HepG2 (cell line): ENCODE data around the gene NUDT8. TPM values are rescaled to one million over a fixed set of nuclear protein-coding genes. Genes with fewer than 3 reads are reported as not detected.
A peak's percentile ranks its signal among the peaks of the same experiment; 100 is the strongest.

Source experiments
- ATAC-seq: fragments of 200-7000 bp; cut with Tn5 transposase; 3 replicates; pipeline ENCODE4 v1.9.1; 2020; ENCODE audit warnings: mild to moderate bottlenecking, moderate library complexity
- Bru-seq: library from RNA; stranded (reverse); fragments of 400-500 nt; gene quantifications from one replicate; lab custom pipeline; 2021; lab: Mats Ljungman, UMichigan
- BruChase-seq, 2 experiments: library from RNA; stranded (reverse); fragments of 400-500 nt; gene quantifications; one replicate each; lab custom pipeline; 2021; lab: Mats Ljungman, UMichigan
- BruUV-seq: library from RNA; stranded (reverse); fragments of 400-500 nt; replicated peaks from 2 replicates; lab custom pipeline; 2021; lab: Mats Ljungman, UMichigan
- CTCF ChIA-PET: fragments of 300-600 bp; formaldehyde crosslinking; extraction: SDS; loops from one replicate; lab custom pipeline; 2021; ENCODE audit warnings: low total read pairs, inconsistent platforms, low intra/inter-chr PET ratio; lab: Yijun Ruan, JAX
- POLR2A ChIA-PET: fragments of 350-600 bp; sonication (Branson Sonifier 250); formaldehyde crosslinking; loops from one replicate; lab custom pipeline; 2020; ENCODE audit warnings: antibody characterized with exemption, inconsistent platforms; lab: Yijun Ruan, JAX
- DNase-seq: peaks from one replicate; pipeline ENCODE4 v3.0.0-alpha.2; 2015; ENCODE audit warnings: low spot score
- FAIRE-seq: peaks from 3 replicates; lab custom pipeline; 2011; peaks lifted over from hg19 to GRCh38; lab: Jason Lieb, UNC
- H2AFZ ChIP-seq: one replicate; pipeline ENCODE4 v1.6.1; 2011; ENCODE audit warnings: low read length, inconsistent platforms
- H3K27ac ChIP-seq: fragments of 300-600 bp; 3 replicates; pipeline ENCODE4 v1.8.0; 2011; ENCODE audit warnings: mixed run types, mild to moderate bottlenecking, mixed read lengths, low read length, inconsistent platforms; ENCODE audit not compliant: insufficient read depth; ENCODE audit errors: extremely low read length
- H3K27me3 ChIP-seq, 2 experiments: fragments of 200-600 bp in 1 of 2; 2 replicates in 1 of 2; 3 replicates in 1 of 2; pipeline versions ENCODE4 v1.6.0 to v1.8.0; 2011; ENCODE audit warnings: low read length in 2 of 2, mild to moderate bottlenecking in 2 of 2, moderate library complexity in 2 of 2, inconsistent platforms in 1 of 2; ENCODE audit not compliant: insufficient read depth in 2 of 2, control insufficient read depth in 1 of 2
- H3K36me3 ChIP-seq, 2 experiments: fragments of 200-600 bp in 1 of 2; replicated peaks in 1 of 2; 2 replicates in 1 of 2; 3 replicates in 1 of 2; pipeline versions ENCODE4 v1.5.1 to v1.8.0; 2011; ENCODE audit warnings: low read length in 2 of 2, inconsistent platforms in 1 of 2; ENCODE audit not compliant: insufficient read depth in 2 of 2, control insufficient read depth in 1 of 2
- H3K4me1 ChIP-seq: 2 replicates; pipeline ENCODE4 v1.5.1; 2012; ENCODE audit warnings: low read length, inconsistent platforms; ENCODE audit not compliant: insufficient read depth
- H3K4me2 ChIP-seq: 2 replicates; pipeline ENCODE4 v1.6.0; 2011; ENCODE audit warnings: low read depth, low read length, inconsistent platforms
- H3K4me3 ChIP-seq, 3 experiments: fragments of 200-600 bp in 1 of 3; sonication (generic), shearing (Covaris generic) in 1 of 3; replicated peaks in 1 of 3; 2 replicates each; pipeline ENCODE4 v1.5.1; 2011 to 2016; ENCODE audit warnings: low read length in 3 of 3, inconsistent platforms in 2 of 3, low read depth in 2 of 3, mild to moderate bottlenecking in 2 of 3, control low read depth in 1 of 3, mixed read lengths in 1 of 3; ENCODE audit not compliant: insufficient read depth in 1 of 3
- H3K79me2 ChIP-seq: one replicate; pipeline ENCODE4 v1.6.1; 2011; ENCODE audit warnings: low read length, inconsistent platforms; ENCODE audit not compliant: insufficient read depth
- H3K9ac ChIP-seq: 2 replicates; pipeline ENCODE4 v1.6.0; 2011; ENCODE audit warnings: mild to moderate bottlenecking, low read depth, low read length, inconsistent platforms; ENCODE audit not compliant: insufficient read depth
- H3K9me3 ChIP-seq: 2 replicates; pipeline ENCODE4 v1.5.1; 2012; ENCODE audit warnings: mild to moderate bottlenecking, low read length
- H4K20me1 ChIP-seq: 2 replicates; pipeline ENCODE4 v1.6.0; 2011; ENCODE audit warnings: inconsistent platforms, mild to moderate bottlenecking, low read length, moderate library complexity; ENCODE audit not compliant: insufficient read depth
- ATM ChIP-seq: fragments of 450-650 bp; IDR thresholded peaks from 2 replicates; pipeline ENCODE4 v1.7.1; 2017; ENCODE audit warnings: mild to moderate bottlenecking, borderline replicate concordance
- CAMTA2 ChIP-seq: sonication (generic); formaldehyde crosslinking; IDR thresholded peaks from 2 replicates; pipeline ENCODE4 v1.4.0; 2020; ENCODE audit warnings: mild to moderate bottlenecking, missing genetic modification reagents, borderline replicate concordance
- DNMT3B ChIP-seq: conservative IDR thresholded peaks from 2 replicates; pipeline ENCODE4 v1.6.1; 2016; ENCODE audit warnings: missing biosample characterization, control low read depth
- EP300 ChIP-seq, 3 experiments: sonication (generic) in 1 of 3; formaldehyde crosslinking in 1 of 3; IDR thresholded peaks; 2 replicates each; pipeline versions ENCODE4 v1.5.1 to v1.6.1; 2011 to 2020; ENCODE audit warnings: low read depth in 2 of 3, low read length in 2 of 3, borderline replicate concordance in 1 of 3, improper control_type of control experiment in 1 of 3, mild to moderate bottlenecking in 1 of 3, missing genetic modification reagents in 1 of 3, moderate library complexity in 1 of 3
- JUN ChIP-seq: sonication (generic); formaldehyde crosslinking; IDR thresholded peaks from 2 replicates; pipeline ENCODE4 v1.4.0; 2020; ENCODE audit warnings: mild to moderate bottlenecking, missing genetic modification reagents
- KAT8 ChIP-seq: IDR thresholded peaks from 2 replicates; pipeline ENCODE4 v1.6.1; 2016; ENCODE audit warnings: missing genetic modification reagents, missing compliant biosample characterization
- KLF11 ChIP-seq: IDR thresholded peaks from 2 replicates; pipeline ENCODE4 v1.6.1; 2016; ENCODE audit warnings: missing compliant biosample characterization
- KLF9 ChIP-seq: IDR thresholded peaks from 2 replicates; pipeline ENCODE4 v1.6.1; 2016; ENCODE audit warnings: low read depth
- NFKB2 ChIP-seq: sonication (generic); formaldehyde crosslinking; IDR thresholded peaks from 2 replicates; pipeline ENCODE4 v1.4.0; 2020; ENCODE audit warnings: missing genetic modification reagents, borderline replicate concordance
- RAD51 ChIP-seq: fragments of 450-650 bp; IDR thresholded peaks from 2 replicates; pipeline ENCODE4 v1.6.1; 2016; ENCODE audit warnings: borderline replicate concordance
- ZNF282 ChIP-seq: fragments of 450-650 bp; IDR thresholded peaks from 2 replicates; pipeline ENCODE4 v1.6.1; 2018; ENCODE audit not compliant: partially characterized antibody
- ZNF333 ChIP-seq: sonication (generic); formaldehyde crosslinking; IDR thresholded peaks from 2 replicates; pipeline ENCODE4 v1.4.0; 2020; ENCODE audit warnings: mild to moderate bottlenecking, missing genetic modification reagents, borderline replicate concordance
- ZNF607 ChIP-seq: sonication (generic); formaldehyde crosslinking; IDR thresholded peaks from 2 replicates; pipeline ENCODE4 v1.5.1; 2020; ENCODE audit warnings: missing genetic modification reagents, mild to moderate bottlenecking, borderline replicate concordance
- WGBS: methylation state at CpG from one replicate; pipeline ENCODE4 v1.1.6; 2017; ENCODE audit warnings: low lambda C conversion rate; 5-methylcytosine and 5-hydroxymethylcytosine counted together
- in situ Hi-C: cut with HindIII; loops from 2 replicates; pipeline ENCODE4 v1.10.0; 2017; ENCODE audit warnings: low pct_unique_long_range_greater_than_20kb; ENCODE audit not compliant: extremely low pct_ligation_motif_present
- intact Hi-C: fragments of 100-400 bp; cut with micrococcal nuclease; formaldehyde crosslinking; loops from one replicate; pipeline ENCODE4 v1.10.0; 2022; ENCODE audit not compliant: unreplicated experiment
- long read RNA-seq, 2 experiments: library from RNA in 1 of 2; library from polyadenylated mRNA in 1 of 2; stranded (forward) in 1 of 2; unstranded in 1 of 2; transcript quantifications; one replicate each; pipeline ENCODE4 v2.0.0, GENCODE V29; 2019 to 2022
- polyA minus RNA-seq, 3 experiments: library from RNA; depleted of rRNA, polyadenylated mRNA; stranded (reverse); fragments of >200 nt; gene quantifications; 2 replicates each; pipeline ENCODE4 v1.2.3, GENCODE V29; 2011; ENCODE audit warnings: low replicate concordance in 1 of 3
- polyA plus RNA-seq, 8 experiments: library from polyadenylated mRNA; depleted of rRNA in 3 of 8; stranded (reverse) in 7 of 8; unstranded in 1 of 8; fragments of >200 nt; fragmentation: Illumina TruSeq in 4 of 8; extraction: Trizol in 4 of 8; gene quantifications; 2 replicates each; pipeline versions ENCODE4 v1.2.1 to v1.2.3, GENCODE V29; 2011 to 2016; ENCODE audit warnings: low read depth in 4 of 8, missing spikeins in 1 of 8, mixed read lengths in 1 of 8; ENCODE audit not compliant: insufficient read depth in 1 of 8
- total RNA-seq, 5 experiments: library from RNA; depleted of rRNA; stranded (reverse); fragments of >200 nt; fragmentation: Illumina TruSeq; extraction: Trizol; gene quantifications; 2 replicates each; pipeline ENCODE4 v1.2.3, GENCODE V29; 2016; ENCODE audit warnings: low read depth in 1 of 5
- TF ChIP-seq, protein P1 (sequence below): sonication (generic); formaldehyde crosslinking; IDR thresholded peaks from 2 replicates; pipeline ENCODE4 v1.4.0; 2020; ENCODE audit warnings: missing genetic modification reagents; ENCODE audit errors: not compliant biosample characterization

NUDT8 gene, protein sequence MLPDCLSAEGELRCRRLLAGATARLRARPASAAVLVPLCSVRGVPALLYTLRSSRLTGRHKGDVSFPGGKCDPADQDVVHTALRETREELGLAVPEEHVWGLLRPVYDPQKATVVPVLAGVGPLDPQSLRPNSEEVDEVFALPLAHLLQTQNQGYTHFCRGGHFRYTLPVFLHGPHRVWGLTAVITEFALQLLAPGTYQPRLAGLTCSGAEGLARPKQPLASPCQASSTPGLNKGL
- total RNA-seq (2016; rRNA removed; fragmentation: Illumina TruSeq; extraction: Trizol) (18.0 and 25.8 TPM in 2 replicates), polyA plus RNA-seq (2011; rRNA removed) (6.7 and 7.8 TPM in 2 replicates), polyA minus RNA-seq (2011; rRNA and poly(A)+ RNA removed; ENCODE audit: low replicate concordance) (11.2 and 17.2 TPM in 2 replicates), Bru-seq, nascent RNA (percentile 69 among the genes with signal in this experiment), BruChase-seq, experiment 1, labeled RNA remaining after a 6-hour chase (percentile 54 among the genes with signal in this experiment), BruChase-seq, experiment 2, labeled RNA remaining after a 2-hour chase (percentile 53 among the genes with signal in this experiment)
- 20.3 and 23.2 TPM in 2 replicates for total RNA-seq (2016; cell fraction: cytosol; rRNA removed; fragmentation: Illumina TruSeq; extraction: Trizol; ENCODE audit: low read depth)
- 15.4 and 25.8 TPM in 2 replicates for total RNA-seq (2016; cell fraction: insoluble cytoplasmic fraction; rRNA removed; fragmentation: Illumina TruSeq; extraction: Trizol)
- 20.1 and 24.5 TPM in 2 replicates for total RNA-seq (2016; cell fraction: membrane; rRNA removed; fragmentation: Illumina TruSeq; extraction: Trizol)
- 14.1 and 16.1 TPM in 2 replicates for total RNA-seq (2016; cell fraction: nucleus; rRNA removed; fragmentation: Illumina TruSeq; extraction: Trizol)
- polyA plus RNA-seq (2011; cell fraction: cytosol; rRNA removed): 4.9 and 12.5 TPM in 2 replicates
- 38.1 and 38.7 TPM in 2 replicates for polyA plus RNA-seq (2011; cell fraction: nucleus; rRNA removed)
- 13.5 and 13.9 TPM in 2 replicates for polyA plus RNA-seq (2012)
- 26.1 and 30.7 TPM in 2 replicates for polyA plus RNA-seq (2016; cell fraction: cytosol; fragmentation: Illumina TruSeq; extraction: Trizol; ENCODE audit: low read depth)
- 20.3 and 26.5 TPM in 2 replicates for polyA plus RNA-seq (2016; cell fraction: insoluble cytoplasmic fraction; fragmentation: Illumina TruSeq; extraction: Trizol; ENCODE audit: low read depth)
- polyA plus RNA-seq (2016; cell fraction: membrane; fragmentation: Illumina TruSeq; extraction: Trizol; ENCODE audit: low read depth): 20.2 and 22.8 TPM in 2 replicates
- 27.4 and 28.8 TPM in 2 replicates for polyA plus RNA-seq (2016; cell fraction: nucleus; fragmentation: Illumina TruSeq; extraction: Trizol; ENCODE audit: insufficient read depth, low read depth)
- 5.1 and 6.1 TPM in 2 replicates for polyA minus RNA-seq (2011; cell fraction: cytosol; rRNA and poly(A)+ RNA removed)
- 11.8 and 16.4 TPM in 2 replicates for polyA minus RNA-seq (2011; cell fraction: nucleus; rRNA and poly(A)+ RNA removed)
- long read RNA-seq, experiment 1, transcript NUDT8-202 (4 exons, 728 nt): major isoform, 28 of 43 reads
- long read RNA-seq, experiment 1, transcript NUDT8-201 (3 exons, 809 nt): minor isoform, 14 of 43 reads
- long read RNA-seq, experiment 1, partial matches to known transcripts: 0 of 43 reads
- long read RNA-seq, experiment 1, other reads (novel, unspliced or antisense): 0 of 43 reads
- long read RNA-seq, experiment 2, transcript NUDT8-201 (3 exons, 809 nt): minor isoform, 12 of 65 reads
- long read RNA-seq, experiment 2, transcript NUDT8-202 (4 exons, 728 nt): major isoform, 30 of 65 reads
- long read RNA-seq, experiment 2, partial matches to known transcripts: 1 of 65 reads
- long read RNA-seq, experiment 2, other reads (novel, unspliced or antisense): 21 of 65 reads

- WGBS: 3% methylated on average over 14 of the region's 102 CpGs
- Histone ChIP-seq H3K4me1 (peaks cover 56% of the 10 kb centered on the region), H3K27me3 (no peaks in the 10 kb centered on the region; a peak in 1 of 5 replicates), H3K4me2 (peak within 1 kb of the TSS; percentile 91), H3K4me3 (peak within 1 kb of the TSS; percentile 54 to 86 (median 71)), H3K27ac (peak within 1 kb of the TSS; percentile 84), H4K20me1 (no peaks in the 10 kb centered on the region), H2AFZ (no peak within 1 kb of the TSS), H3K36me3 (no peaks in the 10 kb centered on the region), H3K9me3 (no peaks in the 10 kb centered on the region), H3K9ac (peak within 1 kb of the TSS; percentile 78), H3K79me2 (no peaks in the 10 kb centered on the region)
- DNase-seq (peak; percentile 65), ATAC-seq (peak; percentile 61), FAIRE-seq (no peak)
- no TSS peak for BruUV-seq
- intact Hi-C loops (loop anchor here (1.0 kb wide), 1 partner anchor 30 kb away; no protein-coding TSS in a partner anchor), in situ Hi-C loops (no loop called here)
- POLR2A ChIA-PET: interaction anchor here (1.0 to 4.8 kb wide), 19 partner anchors 10 to 276 kb away, joined by 3 to 52 read pairs (median 6); partner anchors contain the start of genes ACY3, AIP, POLD4 and PPP1CA
- CTCF ChIA-PET: interaction anchor here (1.0 to 2.1 kb wide), 3 partner anchors 14 to 30 kb away, joined by 5 to 16 read pairs (median 13); no protein-coding TSS in a partner anchor
- 0 out of 2 replicates have a peak, but pooled peaks have one; percentile 47 for TF ChIP-seq KLF11
- TF ChIP-seq, protein P1, sequence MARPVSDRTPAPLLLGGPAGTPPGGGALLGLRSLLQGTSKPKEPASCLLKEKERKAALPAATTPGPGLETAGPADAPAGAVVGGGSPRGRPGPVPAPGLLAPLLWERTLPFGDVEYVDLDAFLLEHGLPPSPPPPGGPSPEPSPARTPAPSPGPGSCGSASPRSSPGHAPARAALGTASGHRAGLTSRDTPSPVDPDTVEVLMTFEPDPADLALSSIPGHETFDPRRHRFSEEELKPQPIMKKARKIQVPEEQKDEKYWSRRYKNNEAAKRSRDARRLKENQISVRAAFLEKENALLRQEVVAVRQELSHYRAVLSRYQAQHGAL (CRISPR knock-in tag): no peak
- peak; percentile 54; the same call in 1 of the 2 replicates for TF ChIP-seq KAT8 (CRISPR knock-in tag)
- no peak for TF ChIP-seq JUN (CRISPR knock-in tag)
- no peak for TF ChIP-seq RAD51
- TF ChIP-seq ATM: no peak
- no peak for TF ChIP-seq ZNF282
- TF ChIP-seq ZNF333 (CRISPR knock-in tag): peak; percentile 61; the same call in 1 of the 2 replicates
- 0 out of 4 replicates have a peak, but pooled peaks of 1 of the 2 experiments have one; percentile 18 for TF ChIP-seq EP300 (IDR thresholded peaks at IDR 0.05; ENCODE audit: low read depth in 2 of 2, low read length in 2 of 2)
- peak; percentile 36; the same call in 1 of the 2 replicates for TF ChIP-seq EP300 (CRISPR knock-in tag; IDR thresholded peaks at IDR 0.05; ENCODE audit: borderline replicate concordance)
- no peak for TF ChIP-seq DNMT3B (CRISPR knock-in tag)
- no peak; the same call in 1 of the 2 replicates for TF ChIP-seq NFKB2 (CRISPR knock-in tag)
- TF ChIP-seq CAMTA2: no peak; the same call in 1 of the 2 replicates
- TF ChIP-seq KLF9: no peak
- no peak; the same call in 1 of the 2 replicates for TF ChIP-seq ZNF607 (CRISPR knock-in tag)
Measured at GRCh38 chr11:67629386-67630227, at the start of gene NUDT8. TSS of gene NUDT8 (minus strand) at chr11:67629937. CDS start at chr11:67629911, 26 bp downstream.
